Erythroblast (primary cell): ENCODE measurements around the gene IQGAP1.
"Not testable (repeated sequence)": the region's sequence is repeated elsewhere in the genome, so short reads cannot be mapped to it uniquely, and the experiment has no call there.

Experiments used
- GATA1 ChIP-seq: IDR thresholded peaks from 2 replicates; pipeline ENCODE4 v1.6.1; 2011; ENCODE audit warnings: low read depth, mild to moderate bottlenecking, control low read depth, low read length, moderate library complexity
- POLR2A ChIP-seq: IDR thresholded peaks from 2 replicates; pipeline ENCODE4 v1.6.1; 2011; ENCODE audit warnings: mild to moderate bottlenecking, low read length

GRCh38 chr15:90511211-90511618, 123.2 kb downstream of the IQGAP1 start:
- not testable (repeated sequence) for TF ChIP-seq GATA1, POLR2A
